Measurements from ENCODE around the gene APRT. TPM values are rescaled to one million over a fixed set of nuclear protein-coding genes. Genes with fewer than 3 reads are reported as not detected.

The APRT gene
- total and polyA plus RNA-seq, 2 of the 4 experiments (the other 2 are of a cell fraction), result 40.5 to 157 TPM

DNA sequence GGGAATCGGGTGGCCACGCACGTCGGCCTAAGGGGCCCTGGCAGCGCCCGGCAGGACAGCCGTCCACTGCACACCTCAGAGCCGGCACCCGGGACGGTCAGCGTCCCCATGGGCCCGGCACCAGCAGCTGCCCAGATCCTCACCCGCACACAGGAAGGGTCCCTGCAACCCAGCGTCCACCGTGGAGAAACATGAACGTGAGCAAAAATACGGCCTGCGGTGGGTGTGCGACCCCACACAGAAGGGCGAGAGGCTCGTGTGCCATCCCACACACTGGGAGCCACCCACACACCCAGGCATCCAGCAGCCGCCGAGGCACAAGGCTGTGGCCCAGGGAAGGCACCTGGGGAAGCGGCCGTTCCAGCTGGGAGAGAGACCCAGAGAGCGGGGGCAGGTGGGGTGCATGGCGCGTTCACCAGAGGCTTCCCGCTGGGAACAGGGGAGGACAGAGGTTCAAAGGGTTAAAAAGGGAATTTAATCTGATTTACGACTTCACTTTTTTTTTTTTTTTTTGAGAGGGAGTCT lies 33.1 kb downstream of the APRT start:
- no TSS peak for BruUV-seq (replicated peaks)
- Histone ChIP-seq H2AFZ (replicated peaks; ENCODE audit: low read length, poor library complexity) (no peak overlapping the region), H3K4me2 (ENCODE audit: low read depth, low read length) (no peak overlapping the region), H2AK5ac (ENCODE audit: low read depth, low read length) (no peak overlapping the region), H2BK15ac (ENCODE audit: low read depth, low read length) (no peak overlapping the region), H4K91ac (ENCODE audit: insufficient read depth, low read depth, low read length) (no peak overlapping the region), H3K18ac (ENCODE audit: low read depth, low read length) (no peak overlapping the region), H3K56ac (ENCODE audit: extremely low read depth, insufficient read depth, low read length) (no peak overlapping the region), H3K4me3 (ENCODE audit: insufficient read depth, low read depth, low read length) (no peak overlapping the region), H3K9me3 (ENCODE audit: control insufficient read depth, insufficient read depth, low read length) (no peaks in the 10 kb centered on the region), H3K9ac (ENCODE audit: low read depth, low read length) (no peak overlapping the region), H3K4me1 (ENCODE audit: control insufficient read depth, insufficient read depth, low read length) (peaks cover 54% of the 10 kb centered on the region), H3K9me1 (ENCODE audit: insufficient read depth, low read length) (peaks cover 15% of the 10 kb centered on the region), H4K8ac (ENCODE audit: low read depth in 2 of 2, low read length in 2 of 2) (no peak overlapping the region), H3K14ac (replicated peaks; ENCODE audit: low read depth, low read length) (no peak overlapping the region), H2BK5ac (ENCODE audit: low read depth, low read length, poor library complexity, severe bottlenecking) (no peak overlapping the region), H3K4ac (ENCODE audit: low read depth, low read length) (no peak overlapping the region), H3K27me3 (ENCODE audit: control insufficient read depth, insufficient read depth, low read length) (no peaks in the 10 kb centered on the region), H2AK9ac (replicated peaks; ENCODE audit: low read depth, low read length, poor library complexity) (no peak overlapping the region), H4K20me1 (ENCODE audit: insufficient read depth, low read length) (peaks cover 96% of the 10 kb centered on the region), H3K27ac (ENCODE audit: insufficient read depth, low read length) (no peak overlapping the region), H3K79me1 (ENCODE audit: low read depth in 1 of 2, low read length in 2 of 2) (peaks cover 5 to 68% of the 10 kb centered on the region in 2 experiments; a peak in 3 of 4 replicates), H2BK120ac (ENCODE audit: low read depth, low read length) (no peak overlapping the region), H2BK20ac (ENCODE audit: low read depth, low read length) (no peak overlapping the region), H3K36me3 (ENCODE audit: control insufficient read depth, insufficient read depth, low read length) (peaks cover 3% of the 10 kb centered on the region; the same call in 1 of the 2 replicates), H3K23ac (ENCODE audit: low read depth, low read length) (no peak overlapping the region), H4K5ac (ENCODE audit: low read depth, low read length) (no peak overlapping the region)
- intact Hi-C loops (cut with micrococcal nuclease) (no loop called here), in situ Hi-C loops (cut with MboI; ENCODE audit: low sequenced_read_pairs) (no loop called here), dilution Hi-C loops (cut with HindIII; ENCODE audit: low sequenced_read_pairs, unreplicated experiment) (no loop called here)
- POLR2A ChIA-PET (ENCODE audit: unreplicated experiment), result no interaction called here
- CTCF ChIA-PET, result interaction anchor here (0.7 kb wide), 1 partner anchor 41 kb away, joined by 3 read pairs; no protein-coding TSS in a partner anchor
- ATAC-seq (ENCODE audit: low read depth), result no peak
- DNase-seq, result no peak
- WGBS, 2 experiments (ENCODE audit: extremely low coverage in 2 of 2, insufficient read length in 1 of 2), result 97% methylated on average over 6 of the region's 30 CpGs; no CpG with 5 or more reads in 1 of the 2 experiments
- no peak for TF ChIP-seq CEBPB (IDR thresholded peaks at IDR 0.05; ENCODE audit: low read depth, low read length)

Measured in IMR-90 (cell line).